Muscle of arm (tissue), 12 donors: Measurements from ENCODE around the gene BCAS3. TPM values are rescaled to one million over a fixed set of nuclear protein-coding genes. Genes with fewer than 3 reads are reported as not detected.
"Not testable (repeated sequence)": the region's sequence is repeated elsewhere in the genome, so short reads cannot be mapped to it uniquely, and the experiment has no call there.

Source experiments
- DNase-seq: peaks from one replicate; pipeline ENCODE4 v3.0.0-alpha.2; 2013
- polyA plus RNA-seq, 12 donors: library from polyadenylated mRNA; unstranded; fragments of 120-200 nt; gene quantifications; one replicate each; pipeline ENCODE4 v1.2.1, GENCODE V29; 2013; ENCODE audit not compliant: insufficient read length in 12 of 12

BCAS3 gene
- polyA plus RNA-seq, 12 donors, result 8.1 to 23.8 (median 11.4) TPM; not detected in 1

GRCh38 chr17:60926466-60927183 is 249.0 kb downstream of the BCAS3 start:
- no peak for DNase-seq

- no peak for DNase-seq
Measured at GRCh38 chr17:60933739-60934138, 256.1 kb downstream of the BCAS3 start.

- DNase-seq, result no peak
Measured at GRCh38 chr17:60934723-60935122, 257.1 kb downstream of the BCAS3 start.

- DNase-seq, result not testable (repeated sequence)
Measured at GRCh38 chr17:60935991-60936390, 258.3 kb downstream of the BCAS3 start.

- DNase-seq, result no peak
Measured at GRCh38 chr17:60939318-60939717, 261.7 kb downstream of the BCAS3 start.

GRCh38 chr17:60941028-60941427 is 263.4 kb downstream of the BCAS3 start:
- DNase-seq, result peak; percentile 36

- DNase-seq, result no peak
Measured at GRCh38 chr17:60941571-60941970, 263.9 kb downstream of the BCAS3 start.

GRCh38 chr17:60944751-60945150 is 267.1 kb downstream of the BCAS3 start:
- no peak for DNase-seq

GRCh38 chr17:60947100-60947499 is 269.4 kb downstream of the BCAS3 start:
- no peak for DNase-seq

- DNase-seq, result no peak
Measured at GRCh38 chr17:60947543-60947942, 269.9 kb downstream of the BCAS3 start.

- DNase-seq, result no peak
Measured at GRCh38 chr17:60952747-60953146, 275.1 kb downstream of the BCAS3 start.

- no peak for DNase-seq
Measured at GRCh38 chr17:60959011-60959410, 281.4 kb downstream of the BCAS3 start.

GRCh38 chr17:60959696-60960095 is 282.0 kb downstream of the BCAS3 start:
- DNase-seq, result no peak

GRCh38 chr17:60960398-60961065 is 282.9 kb downstream of the BCAS3 start:
- no peak for DNase-seq

- DNase-seq, result no peak
Measured at GRCh38 chr17:60964160-60964559, 286.5 kb downstream of the BCAS3 start.

- DNase-seq, result no peak
Measured at GRCh38 chr17:60968266-60968665, 290.6 kb downstream of the BCAS3 start.

- DNase-seq, result no peak
Measured at GRCh38 chr17:60969500-60970037, 291.9 kb downstream of the BCAS3 start.

GRCh38 chr17:60970741-60971140 is 293.1 kb downstream of the BCAS3 start:
- DNase-seq, result no peak

- peak; percentile 51 for DNase-seq
Measured at GRCh38 chr17:60971515-60972369, 294.1 kb downstream of the BCAS3 start.

- not testable (repeated sequence) for DNase-seq
Measured at GRCh38 chr17:60976861-60977260, 299.2 kb downstream of the BCAS3 start.

- DNase-seq, result no peak
Measured at GRCh38 chr17:60989379-60989778, 311.7 kb downstream of the BCAS3 start.

GRCh38 chr17:60989846-60990245 is 312.2 kb downstream of the BCAS3 start:
- DNase-seq, result no peak
